ENCODE data around the gene WNK2. TPM values are rescaled to one million over a fixed set of nuclear protein-coding genes. Genes with fewer than 3 reads are reported as not detected.
A peak's percentile ranks its signal among the peaks of the same experiment; 100 is the strongest.
"Not testable (repeated sequence)": the region's sequence is repeated elsewhere in the genome, so short reads cannot be mapped to it uniquely, and the experiment has no call there.

The WNK2 gene
- polyA plus RNA-seq, 1 donor from 2014 or later = 0.18 TPM

- not testable (repeated sequence) for H3K27me3 Mint-ChIP-seq, H3K27ac Mint-ChIP-seq, H3K4me1 Mint-ChIP-seq, H3K36me3 Mint-ChIP-seq, H3K9me3 Mint-ChIP-seq
- H3K4me3 Mint-ChIP-seq = peak overlapping the region in 1 of 4 donors; percentile 17
These were observed 169.7 kb downstream of the WNK2 start for GRCh38 chr9:93353413-93354310.

- H3K4me3 Mint-ChIP-seq = no peak overlapping the region
- peaks cover 4% of the 10 kb centered on the region for H3K27me3 Mint-ChIP-seq
- H3K27ac Mint-ChIP-seq = no peak overlapping the region
- no peaks in the 10 kb centered on the region for H3K9me3 Mint-ChIP-seq
- no peaks in the 10 kb centered on the region for H3K36me3 Mint-ChIP-seq
- peaks cover 0 to 4% (median 1%) of the 10 kb centered on the region in 3 donors for H3K4me1 Mint-ChIP-seq
These were observed 170.5 kb downstream of the WNK2 start for GRCh38 chr9:93354451-93354850.

- H3K27ac Mint-ChIP-seq = no peak overlapping the region
- H3K4me1 Mint-ChIP-seq = peaks cover 0 to 4% (median 1%) of the 10 kb centered on the region in 3 donors
- H3K9me3 Mint-ChIP-seq = peaks cover 0 to 5% (median 4%) of the 10 kb centered on the region in 3 donors
- H3K36me3 Mint-ChIP-seq = no peaks in the 10 kb centered on the region
- H3K27me3 Mint-ChIP-seq = peaks cover 3% of the 10 kb centered on the region
- H3K4me3 Mint-ChIP-seq = no peak overlapping the region
These were observed 171.9 kb downstream of the WNK2 start for GRCh38 chr9:93355827-93356226.

- Mint-ChIP-seq H3K27ac (no peak overlapping the region), H3K27me3 (peaks cover 3% of the 10 kb centered on the region), H3K9me3 (peaks cover 0 to 16% (median 7%) of the 10 kb centered on the region in 3 donors), H3K4me1 (peaks cover 0 to 4% (median 1%) of the 10 kb centered on the region in 3 donors), H3K36me3 (no peaks in the 10 kb centered on the region), H3K4me3 (no peak overlapping the region)
These were observed 173.7 kb downstream of the WNK2 start for GRCh38 chr9:93357649-93358048.

GRCh38 chr9:93359907-93360306 is 176.0 kb downstream of the WNK2 start:
- Mint-ChIP-seq H3K9me3 (peaks cover 2 to 19% (median 7%) of the 10 kb centered on the region in 3 donors), H3K27ac (peak overlapping the region in 1 of 3 donors; percentile 7)
- H3K36me3 Mint-ChIP-seq, H3K4me1 Mint-ChIP-seq, H3K4me3 Mint-ChIP-seq, H3K27me3 Mint-ChIP-seq: not testable (repeated sequence)

GRCh38 chr9:93361995-93362394 is 178.1 kb downstream of the WNK2 start:
- H3K4me3 Mint-ChIP-seq = no peak overlapping the region
- peaks cover 13% of the 10 kb centered on the region for H3K27me3 Mint-ChIP-seq
- H3K4me1 Mint-ChIP-seq = peaks cover 0 to 4% (median 4%) of the 10 kb centered on the region in 3 donors
- H3K9me3 Mint-ChIP-seq = peaks cover 2 to 19% (median 9%) of the 10 kb centered on the region in 3 donors
- H3K36me3 Mint-ChIP-seq = no peaks in the 10 kb centered on the region
- peak overlapping the region in 1 of 3 donors; percentile 43 for H3K27ac Mint-ChIP-seq

- H3K27me3 Mint-ChIP-seq = peaks cover 10% of the 10 kb centered on the region
- no peak overlapping the region for H3K27ac Mint-ChIP-seq
- peaks cover 2 to 19% (median 10%) of the 10 kb centered on the region in 3 donors for H3K9me3 Mint-ChIP-seq
- no peaks in the 10 kb centered on the region for H3K36me3 Mint-ChIP-seq
- peaks cover 0 to 2% (median 0%) of the 10 kb centered on the region in 3 donors for H3K4me1 Mint-ChIP-seq
- no peak overlapping the region for H3K4me3 Mint-ChIP-seq
These were observed 180.9 kb downstream of the WNK2 start for GRCh38 chr9:93364734-93365426.

GRCh38 chr9:93365427-93366118 is 181.6 kb downstream of the WNK2 start:
- Mint-ChIP-seq H3K4me3 (peak overlapping the region in 1 of 4 donors; percentile 63), H3K4me1 (peaks cover 0 to 2% (median 0%) of the 10 kb centered on the region in 3 donors), H3K36me3 (no peaks in the 10 kb centered on the region), H3K9me3 (peaks cover 2 to 17% (median 6%) of the 10 kb centered on the region in 3 donors), H3K27me3 (peaks cover 12% of the 10 kb centered on the region), H3K27ac (peak overlapping the region in 1 of 3 donors; percentile 40)

- Mint-ChIP-seq H3K27me3 (peaks cover 16% of the 10 kb centered on the region), H3K27ac (peak overlapping the region in 1 of 3 donors; percentile 40), H3K36me3 (no peaks in the 10 kb centered on the region), H3K4me1 (peaks cover 0 to 2% (median 0%) of the 10 kb centered on the region in 3 donors), H3K9me3 (peaks cover 2 to 13% (median 6%) of the 10 kb centered on the region in 3 donors), H3K4me3 (no peak overlapping the region)
These were observed 182.1 kb downstream of the WNK2 start for GRCh38 chr9:93366119-93366447.

GRCh38 chr9:93366486-93366885 is 182.5 kb downstream of the WNK2 start:
- Mint-ChIP-seq H3K9me3 (peaks cover 2 to 13% (median 6%) of the 10 kb centered on the region in 3 donors), H3K27me3 (peaks cover 16% of the 10 kb centered on the region)
- not testable (repeated sequence) for H3K27ac Mint-ChIP-seq, H3K4me1 Mint-ChIP-seq, H3K36me3 Mint-ChIP-seq, H3K4me3 Mint-ChIP-seq

GRCh38 chr9:93368437-93368836 is 184.5 kb downstream of the WNK2 start:
- H3K27ac Mint-ChIP-seq = no peak overlapping the region
- H3K36me3 Mint-ChIP-seq = no peaks in the 10 kb centered on the region
- H3K4me3 Mint-ChIP-seq = no peak overlapping the region
- peaks cover 0 to 2% (median 0%) of the 10 kb centered on the region in 3 donors for H3K4me1 Mint-ChIP-seq
- peaks cover 2 to 3% (median 3%) of the 10 kb centered on the region in 3 donors for H3K9me3 Mint-ChIP-seq
- peaks cover 19% of the 10 kb centered on the region for H3K27me3 Mint-ChIP-seq

- no peaks in the 10 kb centered on the region for H3K36me3 Mint-ChIP-seq
- H3K4me3 Mint-ChIP-seq = no peak overlapping the region
- H3K4me1 Mint-ChIP-seq = peaks cover 0 to 4% (median 0%) of the 10 kb centered on the region in 3 donors
- H3K27me3 Mint-ChIP-seq = peaks cover 19% of the 10 kb centered on the region
- no peak overlapping the region for H3K27ac Mint-ChIP-seq
- peaks cover 0 to 3% (median 2%) of the 10 kb centered on the region in 3 donors for H3K9me3 Mint-ChIP-seq
These were observed 185.7 kb downstream of the WNK2 start for GRCh38 chr9:93369686-93370085.
